ENCODE results near the gene PLCB1. TPM values are rescaled to one million over a fixed set of nuclear protein-coding genes. Genes with fewer than 3 reads are reported as not detected.

Gene PLCB1
- total and polyA plus RNA-seq, 10 of the 15 experiments (the other 5 are each of a cell fraction or from before 2014, with no cell fraction given), result 0.05 to 5.3 (median 0.17) TPM; not detected in 1

- RAD21 ChIA-PET (ENCODE audit: unreplicated experiment), result no interaction called here
- H3K4me3 ChIP-seq, result no peak overlapping the region
- H3K4me2 ChIP-seq (ENCODE audit: control insufficient read depth, insufficient read depth), result no peak overlapping the region
- no peak overlapping the region for H3K27ac ChIP-seq (ENCODE audit: control insufficient read depth, insufficient read depth)
- SMC1A ChIA-PET (ENCODE audit: uncharacterized antibody, unreplicated experiment), result interaction anchor here (1.3 kb wide), 1 partner anchor 49 kb away, joined by 3 read pairs; no protein-coding TSS in a partner anchor
- H3K27me3 ChIP-seq (replicated peaks in 1 of 2; ENCODE audit: control insufficient read depth in 2 of 2, insufficient read depth in 2 of 2, low read length in 1 of 2), result no peaks in the 10 kb centered on the region
- POLR2A ChIA-PET, result interaction anchor here (0.6 kb wide), 1 partner anchor 147 kb away, joined by 6 read pairs; no protein-coding TSS in a partner anchor
- in situ Hi-C loops (cut with MboI) (no loop called here), intact Hi-C loops (cut with micrococcal nuclease; ENCODE audit: unreplicated experiment) (no loop called here)
- no peaks in the 10 kb centered on the region for H4K20me1 ChIP-seq (ENCODE audit: control insufficient read depth, insufficient read depth)
- FAIRE-seq (no peak), DNase-seq (ENCODE audit: low read depth, low spot score) (peak; percentile 23), ATAC-seq (peak; percentile 90)
- no peaks in the 10 kb centered on the region for H3K36me3 ChIP-seq (ENCODE audit: control insufficient read depth in 2 of 2, insufficient read depth in 2 of 2, low read length in 1 of 2)
- no peaks in the 10 kb centered on the region for H3K79me2 ChIP-seq (ENCODE audit: control insufficient read depth, insufficient read depth, low read length)
- CTCF ChIA-PET, result no interaction called here
- BruUV-seq (replicated peaks), result no TSS peak
- H3K4me1 ChIP-seq (ENCODE audit: control insufficient read depth, insufficient read depth, low read length), result no peaks in the 10 kb centered on the region
- H2AFZ ChIP-seq (ENCODE audit: control insufficient read depth, low read depth, low read length), result no peak overlapping the region
- no peaks in the 10 kb centered on the region; the same call in 2 of the 3 replicates for H3K9me3 ChIP-seq (replicated peaks; ENCODE audit: control insufficient read depth, insufficient read depth, low read length)
- no peak overlapping the region for H3K9ac ChIP-seq (ENCODE audit: control insufficient read depth, insufficient read depth, low read length)
- TF ChIP-seq CHD4 (IDR thresholded peaks at IDR 0.05) (no peak), RELA (IDR thresholded peaks at IDR 0.05; ENCODE audit: borderline replicate concordance, partially characterized antibody) (no peak), MTA2 (IDR thresholded peaks at IDR 0.05; ENCODE audit: low read depth) (no peak), GATAD2B (conservative IDR thresholded peaks at IDR 0.05; ENCODE audit: low read depth) (no peak), CUX1 (IDR thresholded peaks at IDR 0.05; ENCODE audit: insufficient replicate concordance, low read depth, low read length) (no peak), NR2F1 (conservative IDR thresholded peaks at IDR 0.05) (no peak), PBX3 (IDR thresholded peaks at IDR 0.05; ENCODE audit: insufficient replicate concordance, low read depth, low read length) (no peak), ESRRA (IDR thresholded peaks at IDR 0.05; ENCODE audit: low read length) (no peak), CEBPB (IDR thresholded peaks at IDR 0.05; ENCODE audit: borderline replicate concordance in 1 of 2, low read depth in 2 of 2, low read length in 2 of 2) (no peak), MEF2A (IDR thresholded peaks at IDR 0.05; ENCODE audit: insufficient read depth, low read depth, low read length) (no peak), ZZZ3 (IDR thresholded peaks at IDR 0.05; ENCODE audit: control insufficient read depth, insufficient read length, low read depth) (no peak), ETV6 (conservative IDR thresholded peaks at IDR 0.05 in 1 of 2, IDR thresholded peaks at IDR 0.05 in 1 of 2; ENCODE audit: borderline replicate concordance in 1 of 2, low read depth in 1 of 2) (no peak), BCL3 (IDR thresholded peaks at IDR 0.05; ENCODE audit: borderline replicate concordance, insufficient read depth, low read depth, low read length, poor library complexity, severe bottlenecking) (no peak), TARDBP (IDR thresholded peaks at IDR 0.05; ENCODE audit: borderline replicate concordance) (no peak), KDM1A (IDR thresholded peaks at IDR 0.05; ENCODE audit: borderline replicate concordance) (no peak), FOS (IDR thresholded peaks at IDR 0.05; ENCODE audit: borderline replicate concordance, extremely low read depth, insufficient read length) (no peak)
Measured at GRCh38 chr20:8156235-8157079, 24.4 kb downstream of the PLCB1 start.
